Neuronal stem cell (in vitro differentiated cells): ENCODE measurements around the gene GUF1. TPM values are rescaled to one million over a fixed set of nuclear protein-coding genes. Genes with fewer than 3 reads are reported as not detected.
A peak's percentile ranks its signal among the peaks of the same experiment; 100 is the strongest.

Experiments
- DNase-seq: peaks from one replicate; pipeline ENCODE4 v3.0.0-alpha.2; 2013; ENCODE audit warnings: low spot score
- H2AFZ ChIP-seq: one replicate; pipeline ENCODE4 v1.6.1; 2013; ENCODE audit warnings: mild to moderate bottlenecking, low read length, inconsistent platforms
- H2AK5ac ChIP-seq: 2 replicates; pipeline ENCODE4 v1.6.1; 2013; ENCODE audit warnings: low read depth, mild to moderate bottlenecking, inconsistent platforms, low read length, moderate library complexity, mixed read lengths
- H2BK120ac ChIP-seq: 2 replicates; pipeline ENCODE4 v1.6.1; 2013; ENCODE audit warnings: low read depth, mild to moderate bottlenecking, inconsistent platforms, low read length, moderate library complexity, mixed read lengths
- H2BK12ac ChIP-seq: one replicate; pipeline ENCODE4 v1.6.1; 2013; ENCODE audit warnings: low read length, inconsistent platforms
- H2BK15ac ChIP-seq: 2 replicates; pipeline ENCODE4 v1.6.1; 2013; ENCODE audit warnings: mild to moderate bottlenecking, low read length, inconsistent platforms, mixed read lengths
- H2BK5ac ChIP-seq: one replicate; pipeline ENCODE4 v1.6.1; 2013; ENCODE audit warnings: inconsistent platforms, mild to moderate bottlenecking, low read length, moderate library complexity
- H3K14ac ChIP-seq: one replicate; pipeline ENCODE4 v1.6.1; 2013; ENCODE audit warnings: low read length, inconsistent platforms
- H3K18ac ChIP-seq: 2 replicates; pipeline ENCODE4 v1.6.1; 2013; ENCODE audit warnings: low read length, inconsistent platforms
- H3K23ac ChIP-seq: 2 replicates; pipeline ENCODE4 v1.6.1; 2013; ENCODE audit warnings: low read depth, mild to moderate bottlenecking, mixed read lengths, low read length, inconsistent platforms; ENCODE audit not compliant: poor library complexity
- H3K27ac ChIP-seq: replicated peaks from 3 replicates; pipeline ENCODE4 v1.5.1; 2013; ENCODE audit warnings: low read length, inconsistent platforms
- H3K27me3 ChIP-seq, 3 experiments: 2 replicates each; pipeline ENCODE4 v1.6.1; 2013; ENCODE audit warnings: low read length in 3 of 3, mild to moderate bottlenecking in 2 of 3, inconsistent platforms in 1 of 3, low read depth in 1 of 3, mixed read lengths in 1 of 3, moderate library complexity in 1 of 3; ENCODE audit not compliant: control insufficient read depth in 3 of 3, insufficient read depth in 3 of 3
- H3K36me3 ChIP-seq, 2 donors: replicated peaks in 1 of 2; 2 replicates each; pipeline ENCODE4 v1.6.1; 2013; ENCODE audit warnings: low read length in 2 of 2; ENCODE audit not compliant: control insufficient read depth in 2 of 2, insufficient read depth in 2 of 2
- H3K4ac ChIP-seq: 2 replicates; pipeline ENCODE4 v1.6.1; 2013; ENCODE audit warnings: inconsistent platforms, mild to moderate bottlenecking, low read length, moderate library complexity
- H3K4me1 ChIP-seq, 2 donors: 1 replicate in 1 of 2; 2 replicates in 1 of 2; pipeline ENCODE4 v1.6.1; 2013; ENCODE audit warnings: low read length in 2 of 2, low read depth in 1 of 2; ENCODE audit not compliant: control insufficient read depth in 2 of 2, insufficient read depth in 1 of 2
- H3K4me2 ChIP-seq: one replicate; pipeline ENCODE4 v1.6.1; 2013; ENCODE audit warnings: mild to moderate bottlenecking, low read length, inconsistent platforms; ENCODE audit not compliant: insufficient read depth, poor library complexity, severe bottlenecking
- H3K4me3 ChIP-seq, 2 donors: 2 replicates each; pipeline ENCODE4 v1.5.1; 2013; ENCODE audit warnings: low read length in 2 of 2, mild to moderate bottlenecking in 2 of 2, inconsistent platforms in 1 of 2, moderate library complexity in 1 of 2
- H3K79me1 ChIP-seq: one replicate; pipeline ENCODE4 v1.6.1; 2013; ENCODE audit warnings: low read depth, mild to moderate bottlenecking, inconsistent platforms, low read length, moderate library complexity
- H3K9ac ChIP-seq: one replicate; pipeline ENCODE4 v1.6.1; 2013; ENCODE audit warnings: mild to moderate bottlenecking, low read depth, low read length, inconsistent platforms; ENCODE audit not compliant: poor library complexity
- H3K9me3 ChIP-seq, 2 donors: replicated peaks in 1 of 2; 2 replicates each; pipeline versions ENCODE3 to v1.6.1; 2013; ENCODE audit warnings: low read length in 2 of 2, mild to moderate bottlenecking in 2 of 2, inconsistent platforms in 1 of 2, low read depth in 1 of 2, mixed read lengths in 1 of 2, moderate library complexity in 1 of 2; ENCODE audit not compliant: control insufficient read depth in 2 of 2, insufficient read depth in 1 of 2
- H4K8ac ChIP-seq: one replicate; pipeline ENCODE4 v1.6.1; 2013; ENCODE audit warnings: low read depth, mild to moderate bottlenecking, inconsistent platforms, low read length, moderate library complexity
- H4K91ac ChIP-seq: one replicate; pipeline ENCODE4 v1.6.1; 2013; ENCODE audit warnings: low read length, low read depth, mild to moderate bottlenecking, inconsistent platforms; ENCODE audit not compliant: poor library complexity
- WGBS, 2 donors: extraction: QIAGEN DNeasy Blood & Tissue Kit; methylation state at CpG; one replicate each; pipeline ENCODE4 v1.1.7; 2013; ENCODE audit warnings: missing lambda C conversion rate in 2 of 2, mixed read lengths in 1 of 2; ENCODE audit not compliant: insufficient read length in 2 of 2, insufficient replicate concordance in 1 of 2; ENCODE audit errors: extremely low coverage in 2 of 2; 5-methylcytosine and 5-hydroxymethylcytosine counted together
- polyA plus RNA-seq, 2 experiments: library from polyadenylated mRNA; stranded (reverse); fragments of 200-250 nt; gene quantifications; one replicate each; pipeline ENCODE4 v1.2.3, GENCODE V29; 2013

GUF1 gene, protein sequence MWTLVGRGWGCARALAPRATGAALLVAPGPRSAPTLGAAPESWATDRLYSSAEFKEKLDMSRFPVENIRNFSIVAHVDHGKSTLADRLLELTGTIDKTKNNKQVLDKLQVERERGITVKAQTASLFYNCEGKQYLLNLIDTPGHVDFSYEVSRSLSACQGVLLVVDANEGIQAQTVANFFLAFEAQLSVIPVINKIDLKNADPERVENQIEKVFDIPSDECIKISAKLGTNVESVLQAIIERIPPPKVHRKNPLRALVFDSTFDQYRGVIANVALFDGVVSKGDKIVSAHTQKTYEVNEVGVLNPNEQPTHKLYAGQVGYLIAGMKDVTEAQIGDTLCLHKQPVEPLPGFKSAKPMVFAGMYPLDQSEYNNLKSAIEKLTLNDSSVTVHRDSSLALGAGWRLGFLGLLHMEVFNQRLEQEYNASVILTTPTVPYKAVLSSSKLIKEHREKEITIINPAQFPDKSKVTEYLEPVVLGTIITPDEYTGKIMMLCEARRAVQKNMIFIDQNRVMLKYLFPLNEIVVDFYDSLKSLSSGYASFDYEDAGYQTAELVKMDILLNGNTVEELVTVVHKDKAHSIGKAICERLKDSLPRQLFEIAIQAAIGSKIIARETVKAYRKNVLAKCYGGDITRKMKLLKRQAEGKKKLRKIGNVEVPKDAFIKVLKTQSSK
- polyA plus RNA-seq (2013, experiment 1 of 2) = 24.1 TPM
- 23.3 TPM for polyA plus RNA-seq (2013, experiment 2 of 2)

DNA sequence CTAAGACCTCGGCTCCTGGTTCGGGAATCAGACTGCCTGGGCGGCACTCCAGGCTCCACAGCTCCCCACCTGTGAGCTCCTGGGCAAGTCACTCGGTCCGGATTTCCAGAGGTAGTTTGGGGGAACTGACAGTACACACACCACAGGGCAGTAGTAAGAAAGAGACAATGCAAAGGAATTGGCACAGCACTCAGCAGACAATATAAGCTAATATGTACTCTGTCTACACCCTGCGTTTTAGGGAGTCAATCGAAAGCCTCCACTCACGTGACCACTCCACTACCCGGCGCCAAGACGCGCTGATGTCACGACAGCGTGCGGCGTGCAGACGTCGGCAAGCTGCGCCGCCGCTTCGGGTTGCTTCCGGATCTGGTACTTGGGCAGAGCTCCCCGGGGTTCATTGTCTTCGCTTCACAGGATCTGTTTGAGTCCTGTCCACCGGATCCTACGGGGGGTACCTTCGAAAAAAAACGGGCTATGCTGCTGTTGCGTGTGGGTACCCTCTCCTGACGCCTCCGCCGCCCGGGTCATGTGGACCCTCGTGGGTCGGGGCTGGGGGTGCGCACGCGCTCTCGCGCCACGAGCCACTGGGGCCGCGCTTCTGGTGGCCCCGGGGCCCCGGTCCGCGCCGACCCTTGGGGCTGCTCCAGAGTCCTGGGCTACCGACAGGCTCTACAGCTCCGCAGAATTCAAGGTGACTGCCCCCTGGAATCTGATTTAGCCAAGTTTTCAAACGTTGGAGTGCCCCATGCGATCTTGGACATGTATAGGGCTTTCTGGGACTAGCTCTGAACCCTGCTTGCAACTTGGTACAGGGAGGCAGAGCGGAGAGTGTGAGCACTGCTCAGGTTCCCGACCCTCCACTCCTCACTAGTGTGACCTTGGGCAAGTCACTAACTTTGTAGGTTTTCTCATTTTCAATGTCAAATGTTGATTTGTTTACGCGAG, at the start of gene GUF1:
Gene GUF1 (plus strand): TSS at position 327 of the 948 bp plus-strand sequence. CDS start 203 bp downstream, at position 530.
- peak; percentile 78 for DNase-seq
- no peak within 1 kb of the TSS for H2BK12ac ChIP-seq
- H2BK15ac ChIP-seq = no peak within 1 kb of the TSS
- H2AFZ ChIP-seq = peak within 1 kb of the TSS; percentile 91
- no peaks in the 10 kb centered on the region for H3K27me3 ChIP-seq
- H4K91ac ChIP-seq = no peak within 1 kb of the TSS
- peak within 1 kb of the TSS; percentile 71 for H3K4me2 ChIP-seq
- no peak within 1 kb of the TSS for H2BK120ac ChIP-seq
- no peak within 1 kb of the TSS for H3K14ac ChIP-seq
- H3K9ac ChIP-seq = peak within 1 kb of the TSS; percentile 82
- H2AK5ac ChIP-seq = no peak within 1 kb of the TSS
- H3K18ac ChIP-seq = peak within 1 kb of the TSS; percentile 90
- no peak within 1 kb of the TSS for H3K4ac ChIP-seq
- no peak within 1 kb of the TSS for H4K8ac ChIP-seq
- no peaks in the 10 kb centered on the region for H3K79me1 ChIP-seq
- peaks cover 2 to 29% of the 10 kb centered on the region in 2 donors for H3K36me3 ChIP-seq
- peak within 1 kb of the TSS; percentile 25 for H3K27ac ChIP-seq
- H3K4me1 ChIP-seq = no peaks in the 10 kb centered on the region
- peak within 1 kb of the TSS; percentile 75 for H2BK5ac ChIP-seq
- H3K23ac ChIP-seq = peak within 1 kb of the TSS; percentile 65
- no peaks in the 10 kb centered on the region for H3K9me3 ChIP-seq
- no CpG with 5 or more reads among the region's 57 CpGs for WGBS, 2 donors
- H3K4me3 ChIP-seq = peak within 1 kb of the TSS; percentile 60 to 87

- Histone ChIP-seq H3K9me3 (peaks cover 0 to 2% of the 10 kb centered on the region in 2 donors), H4K91ac (no peak overlapping the region), H2BK15ac (no peak overlapping the region), H3K27ac (no peak overlapping the region), H3K79me1 (peaks cover 2% of the 10 kb centered on the region), H4K8ac (no peak overlapping the region), H2BK12ac (no peak overlapping the region), H3K4me2 (no peak overlapping the region), H3K27me3 (no peaks in the 10 kb centered on the region), H3K4me1 (peaks cover 0 to 1% of the 10 kb centered on the region in 2 donors), H2AK5ac (no peak overlapping the region), H3K23ac (no peak overlapping the region), H3K4me3 (no peak overlapping the region), H2BK120ac (no peak overlapping the region), H3K36me3 (no peaks in the 10 kb centered on the region), H2AFZ (no peak overlapping the region), H3K9ac (no peak overlapping the region), H3K18ac (no peak overlapping the region), H3K4ac (no peak overlapping the region), H2BK5ac (no peak overlapping the region), H3K14ac (no peak overlapping the region)
- no CpG with 5 or more reads among the region's 2 CpGs for WGBS, 2 donors
- peak; percentile 45 for DNase-seq
Observed at GRCh38 chr4:44629280-44629866, 48.8 kb upstream of the GUF1 start.

DNA sequence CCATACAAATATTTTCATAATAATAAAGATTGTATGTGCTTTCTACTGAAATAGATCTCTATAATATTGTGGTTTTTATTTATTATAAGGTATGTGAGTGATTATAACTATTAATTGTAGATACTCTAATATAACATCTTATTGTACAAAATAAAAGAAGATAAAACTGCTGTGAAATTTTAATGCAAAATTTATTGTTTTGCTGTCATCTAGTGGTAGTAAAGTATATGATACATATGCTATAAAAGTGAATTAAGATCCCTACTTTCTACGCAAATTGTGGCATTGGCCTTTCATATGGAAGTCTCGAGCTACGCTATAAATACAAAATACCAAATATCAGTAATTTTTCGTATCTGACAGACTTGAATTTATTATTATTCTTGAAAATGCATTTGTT, 46.1 kb upstream of the GUF1 start:
- H3K9me3 ChIP-seq = no peaks in the 10 kb centered on the region

More for the DNA sequence above, 46.1 kb upstream of the GUF1 start:
- Histone ChIP-seq H2BK12ac (no peak overlapping the region), H2AFZ (no peak overlapping the region), H3K36me3 (no peaks in the 10 kb centered on the region), H3K4me2 (no peak overlapping the region), H2BK120ac (no peak overlapping the region), H2BK5ac (no peak overlapping the region), H3K4me3 (no peak overlapping the region), H2AK5ac (no peak overlapping the region), H3K9ac (no peak overlapping the region), H3K18ac (no peak overlapping the region), H3K4me1 (no peaks in the 10 kb centered on the region), H2BK15ac (no peak overlapping the region), H4K91ac (no peak overlapping the region), H3K14ac (no peak overlapping the region), H4K8ac (no peak overlapping the region), H3K23ac (no peak overlapping the region), H3K79me1 (no peaks in the 10 kb centered on the region), H3K27me3 (no peaks in the 10 kb centered on the region), H3K27ac (no peak overlapping the region), H3K4ac (no peak overlapping the region)
- DNase-seq = no peak
- no CpG with 5 or more reads among the region's 4 CpGs for WGBS, 2 donors
